HepG2 (cell line): ENCODE results near the gene HDDC3. TPM values are rescaled to one million over a fixed set of nuclear protein-coding genes. Genes with fewer than 3 reads are reported as not detected.

ENCODE experiments used
- DDIT3 ChIP-seq: sonication (generic); formaldehyde crosslinking; IDR thresholded peaks from 2 replicates; pipeline ENCODE4 v1.4.0; 2020; ENCODE audit warnings: mild to moderate bottlenecking, missing genetic modification reagents
- DMAP1 ChIP-seq: IDR thresholded peaks from 2 replicates; pipeline ENCODE4 v1.6.1; 2016
- EP300 ChIP-seq, 3 experiments: sonication (generic) in 1 of 3; formaldehyde crosslinking in 1 of 3; IDR thresholded peaks; 2 replicates each; pipeline versions ENCODE4 v1.5.1 to v1.6.1; 2011 to 2020; ENCODE audit warnings: low read depth in 2 of 3, low read length in 2 of 3, borderline replicate concordance in 1 of 3, improper control_type of control experiment in 1 of 3, mild to moderate bottlenecking in 1 of 3, missing genetic modification reagents in 1 of 3, moderate library complexity in 1 of 3
- GPN1 ChIP-seq: sonication (generic); formaldehyde crosslinking; IDR thresholded peaks from 2 replicates; pipeline ENCODE4 v1.5.1; 2020; ENCODE audit warnings: missing genetic modification reagents, borderline replicate concordance
- HNF4A ChIP-seq: sonication (generic); formaldehyde crosslinking; IDR thresholded peaks from 2 replicates; pipeline ENCODE4 v1.4.0; 2020; ENCODE audit warnings: missing genetic modification reagents
- HOMEZ ChIP-seq: IDR thresholded peaks from 2 replicates; pipeline ENCODE4 v1.6.1; 2016; ENCODE audit warnings: low read depth
- HOXA7 ChIP-seq: sonication (generic); formaldehyde crosslinking; IDR thresholded peaks from 2 replicates; pipeline ENCODE4 v1.8.1; 2022; ENCODE audit warnings: mild to moderate bottlenecking, missing genetic modification reagents, moderate library complexity
- KDM3A ChIP-seq: IDR thresholded peaks from 2 replicates; pipeline ENCODE4 v1.6.1; 2018; ENCODE audit warnings: low read depth, missing compliant biosample characterization
- KLF15 ChIP-seq: sonication (generic); formaldehyde crosslinking; IDR thresholded peaks from 2 replicates; pipeline ENCODE4 v1.8.1; 2023; ENCODE audit warnings: borderline replicate concordance, mild to moderate bottlenecking, inconsistent platforms, missing genetic modification reagents, mixed read lengths
- MTA1 ChIP-seq: sonication (generic); formaldehyde crosslinking; IDR thresholded peaks from 2 replicates; pipeline ENCODE4 v1.4.0; 2020; ENCODE audit warnings: missing genetic modification reagents, mild to moderate bottlenecking, borderline replicate concordance
- MTF1 ChIP-seq: sonication (generic); formaldehyde crosslinking; IDR thresholded peaks from 2 replicates; pipeline ENCODE4 v1.5.0; 2020; ENCODE audit warnings: missing genetic modification reagents
- NR2C2 ChIP-seq: sonication (generic); formaldehyde crosslinking; IDR thresholded peaks from 2 replicates; pipeline ENCODE4 v1.4.0; 2020; ENCODE audit warnings: missing genetic modification reagents, mild to moderate bottlenecking, moderate library complexity, borderline replicate concordance
- POLR2G ChIP-seq: fragments of 200-400 bp; formaldehyde crosslinking; IDR thresholded peaks from 2 replicates; pipeline ENCODE4 v1.6.1; 2018; ENCODE audit warnings: mild to moderate bottlenecking, low read depth, low read length, moderate library complexity
- PRDM4 ChIP-seq: sonication (generic); formaldehyde crosslinking; IDR thresholded peaks from 2 replicates; pipeline ENCODE4 v1.9.0; 2021; ENCODE audit warnings: missing genetic modification reagents, borderline replicate concordance
- PTBP1 ChIP-seq: fragments of 200-400 bp; formaldehyde crosslinking; IDR thresholded peaks from 2 replicates; pipeline ENCODE4 v1.6.1; 2018; ENCODE audit warnings: low read length, low read depth; ENCODE audit not compliant: poor library complexity, severe bottlenecking
- REXO4 ChIP-seq: sonication (generic); formaldehyde crosslinking; IDR thresholded peaks from 2 replicates; pipeline ENCODE4 v1.8.0; 2022; ENCODE audit warnings: missing genetic modification reagents, mild to moderate bottlenecking, borderline replicate concordance
- XBP1 ChIP-seq: sonication (generic); formaldehyde crosslinking; IDR thresholded peaks from 2 replicates; pipeline ENCODE4 v1.5.0; 2020; ENCODE audit warnings: missing genetic modification reagents
- ZBTB7A ChIP-seq: sonication (generic); formaldehyde crosslinking; IDR thresholded peaks from 2 replicates; pipeline ENCODE4 v1.8.0; 2022; ENCODE audit warnings: mild to moderate bottlenecking, missing genetic modification reagents
- ZNF20 ChIP-seq: sonication (generic); formaldehyde crosslinking; IDR thresholded peaks from 2 replicates; pipeline ENCODE4 v1.4.0; 2020; ENCODE audit warnings: mild to moderate bottlenecking, moderate library complexity, missing genetic modification reagents
- ZNF24 ChIP-seq: fragments of 450-650 bp; IDR thresholded peaks from 2 replicates; pipeline ENCODE4 v1.6.1; 2017; ENCODE audit warnings: antibody characterized with exemption, mild to moderate bottlenecking
- ZNF253 ChIP-seq: sonication (generic); formaldehyde crosslinking; IDR thresholded peaks from 2 replicates; pipeline ENCODE4 v1.8.0; 2022; ENCODE audit warnings: mild to moderate bottlenecking, missing genetic modification reagents, borderline replicate concordance
- ZNF260 ChIP-seq: sonication (generic); formaldehyde crosslinking; IDR thresholded peaks from 2 replicates; pipeline ENCODE4 v1.4.0; 2020; ENCODE audit warnings: missing genetic modification reagents, low read depth, mild to moderate bottlenecking, borderline replicate concordance
- ZNF549 ChIP-seq: sonication (generic); formaldehyde crosslinking; IDR thresholded peaks from 2 replicates; pipeline ENCODE4 v1.5.0; 2020; ENCODE audit warnings: missing genetic modification reagents
- ZNF572 ChIP-seq: sonication (generic); formaldehyde crosslinking; IDR thresholded peaks from 2 replicates; pipeline ENCODE4 v1.5.1; 2020; ENCODE audit warnings: mild to moderate bottlenecking, missing genetic modification reagents
- ZNF577 ChIP-seq: sonication (generic); formaldehyde crosslinking; IDR thresholded peaks from 2 replicates; pipeline ENCODE4 v1.4.0; 2020; ENCODE audit warnings: mild to moderate bottlenecking, low read depth, missing genetic modification reagents, borderline replicate concordance
- ZNF737 ChIP-seq: sonication (generic); formaldehyde crosslinking; IDR thresholded peaks from 2 replicates; pipeline ENCODE4 v1.5.0; 2020; ENCODE audit warnings: missing genetic modification reagents, mild to moderate bottlenecking, borderline replicate concordance
- polyA plus RNA-seq, 8 experiments: library from polyadenylated mRNA; depleted of rRNA in 3 of 8; stranded (reverse) in 7 of 8; unstranded in 1 of 8; fragments of >200 nt; fragmentation: Illumina TruSeq in 4 of 8; extraction: Trizol in 4 of 8; gene quantifications; 2 replicates each; pipeline versions ENCODE4 v1.2.1 to v1.2.3, GENCODE V29; 2011 to 2016; ENCODE audit warnings: low read depth in 4 of 8, missing spikeins in 1 of 8, mixed read lengths in 1 of 8; ENCODE audit not compliant: insufficient read depth in 1 of 8
- total RNA-seq, 5 experiments: library from RNA; depleted of rRNA; stranded (reverse); fragments of >200 nt; fragmentation: Illumina TruSeq; extraction: Trizol; gene quantifications; 2 replicates each; pipeline ENCODE4 v1.2.3, GENCODE V29; 2016; ENCODE audit warnings: low read depth in 1 of 5

The HDDC3 gene
- total and polyA plus RNA-seq, 2 of the 13 experiments (the other 11 are each of a cell fraction or from before 2014, with no cell fraction given), result 18.7 to 28.3 TPM

GRCh38 chr15:90931828-90932659, at the start of gene HDDC3 (continued):
- peak; percentile 64; the same call in 1 of the 2 replicates for TF ChIP-seq DMAP1 (CRISPR knock-in tag)
- peak; percentile 45; the same call in 1 of the 2 replicates for TF ChIP-seq NR2C2 (CRISPR knock-in tag)
- TF ChIP-seq XBP1 (CRISPR knock-in tag), result no peak
- TF ChIP-seq ZNF549 (CRISPR knock-in tag), result no peak
- TF ChIP-seq PRDM4, result no peak
- TF ChIP-seq KLF15 (CRISPR knock-in tag), result peak; percentile 63; the same call in 1 of the 2 replicates
- no peak for TF ChIP-seq ZNF737
- peak; percentile 29 for TF ChIP-seq HNF4A (CRISPR knock-in tag)
- TF ChIP-seq MTF1 (CRISPR knock-in tag), result no peak
- no peak for TF ChIP-seq EP300 (IDR thresholded peaks at IDR 0.05; ENCODE audit: low read depth in 2 of 2, low read length in 2 of 2)
- peak; percentile 28; the same call in 1 of the 2 replicates for TF ChIP-seq EP300 (CRISPR knock-in tag; IDR thresholded peaks at IDR 0.05; ENCODE audit: borderline replicate concordance)
- no peak for TF ChIP-seq PTBP1
- TF ChIP-seq KDM3A (CRISPR knock-in tag), result peak; percentile 88; the same call in 1 of the 2 replicates
- TF ChIP-seq ZNF20 (CRISPR knock-in tag), result 0 out of 2 replicates have a peak, but pooled peaks have one; percentile 69
- TF ChIP-seq POLR2G, result peak; percentile 81
- peak; percentile 67; the same call in 1 of the 2 replicates for TF ChIP-seq MTA1 (CRISPR knock-in tag)
- no peak for TF ChIP-seq GPN1 (CRISPR knock-in tag)
- no peak for TF ChIP-seq ZNF260 (CRISPR knock-in tag)
- TF ChIP-seq ZNF253, result peak; percentile 72; the same call in 1 of the 2 replicates
- TF ChIP-seq ZBTB7A, result peak; percentile 71; the same call in 1 of the 2 replicates
- no peak for TF ChIP-seq HOXA7 (CRISPR knock-in tag)
- TF ChIP-seq ZNF572 (CRISPR knock-in tag), result 0 out of 2 replicates have a peak, but pooled peaks have one; percentile 49
- TF ChIP-seq ZNF577, result no peak
- TF ChIP-seq HOMEZ (CRISPR knock-in tag), result peak; percentile 36; the same call in 1 of the 2 replicates
- TF ChIP-seq REXO4 (CRISPR knock-in tag), result no peak
- no peak for TF ChIP-seq DDIT3 (CRISPR knock-in tag)
- no peak for TF ChIP-seq ZNF24
